Activated T-cell treated with anti-CD3 and anti-CD28 coated beads, Interleukin-2, amount 50 U/mL, for 4 hours (primary cell): Measurements from ENCODE around the gene VSX1. TPM values are rescaled to one million over a fixed set of nuclear protein-coding genes. Genes with fewer than 3 reads are reported as not detected.
A peak's percentile ranks its signal among the peaks of the same experiment; 100 is the strongest.

Source experiments
- ATAC-seq, 2 donors: fragments of 200-7000 bp; cut with Tn5 transposase; one replicate each; pipeline ENCODE4 v1.10.0; 2021
- DNase-seq: peaks from one replicate; pipeline ENCODE4 v3.0.0-alpha.2; 2020
- H3K27me3 Mint-ChIP-seq: one replicate; pipeline ENCODE4 v1.8.0; 2021; ENCODE audit warnings: low read depth, mixed read lengths
- H3K36me3 Mint-ChIP-seq: one replicate; pipeline ENCODE4 v1.8.0; 2022; ENCODE audit warnings: mixed read lengths; ENCODE audit not compliant: insufficient read depth
- H3K4me1 Mint-ChIP-seq: one replicate; pipeline ENCODE4 v1.8.0; 2021; ENCODE audit warnings: low read depth, mixed read lengths
- H3K4me3 Mint-ChIP-seq: one replicate; pipeline ENCODE4 v1.8.0; 2021; ENCODE audit warnings: mild to moderate bottlenecking, moderate library complexity, mixed read lengths
- H3K9me3 Mint-ChIP-seq: one replicate; pipeline ENCODE4 v1.8.0; 2021; ENCODE audit warnings: mixed read lengths
- total RNA-seq, 3 donors: library from RNA; stranded (reverse); gene quantifications; one replicate each; pipeline ENCODE4 v1.2.1, GENCODE V29; 2021

The VSX1 gene
- total RNA-seq, 3 donors from 2014 or later = not detected

DNA sequence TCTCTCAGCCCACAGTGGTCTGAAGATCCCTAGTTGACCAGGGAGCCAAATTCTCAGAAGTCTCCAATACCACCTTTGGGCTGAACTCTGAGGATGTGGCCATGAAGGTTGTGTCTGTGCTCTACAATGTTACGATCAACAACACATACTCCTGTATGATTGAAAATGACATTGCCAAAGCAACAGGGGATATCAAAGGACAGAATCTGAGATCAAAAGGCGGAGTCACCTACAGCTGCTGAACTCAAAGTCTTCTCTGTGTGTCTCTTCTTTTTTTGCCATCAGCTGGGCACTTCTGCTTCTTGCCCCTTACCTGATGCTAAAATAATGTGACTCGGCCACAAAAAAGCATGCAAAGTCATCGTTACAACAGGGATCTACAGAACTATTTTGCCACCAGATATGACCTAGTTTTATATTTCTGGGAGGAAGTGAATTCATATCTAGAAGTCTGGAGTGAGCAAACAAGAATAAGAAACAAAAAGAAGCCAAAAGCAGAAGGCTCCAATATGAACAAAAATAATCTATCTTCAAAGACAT, 17.7 kb upstream of the VSX1 start:
- Mint-ChIP-seq H3K9me3 (no peaks in the 10 kb centered on the region), H3K27me3 (peaks cover 13% of the 10 kb centered on the region), H3K4me1 (peaks cover 8% of the 10 kb centered on the region), H3K36me3 (no peaks in the 10 kb centered on the region), H3K4me3 (no peak overlapping the region)
- ATAC-seq (no peak), DNase-seq (no peak)

DNA sequence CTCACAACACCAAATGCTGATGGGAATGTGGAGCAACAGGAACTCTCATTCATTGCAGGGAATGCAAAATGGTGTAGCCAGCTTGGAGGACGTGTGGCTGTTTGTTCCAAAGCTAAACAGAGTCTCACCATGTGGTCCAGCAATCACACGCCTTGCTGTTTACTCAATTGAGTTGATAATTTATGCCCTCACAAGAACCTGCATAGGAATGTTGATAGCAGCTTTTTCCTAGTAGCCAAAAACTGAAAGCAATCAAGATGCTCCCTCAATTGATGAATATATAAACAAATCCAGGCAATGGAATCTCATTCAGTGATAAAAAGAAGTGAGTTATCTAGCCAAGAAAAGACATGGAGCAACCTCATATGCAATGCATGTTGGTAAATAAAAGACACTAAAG, 15.6 kb upstream of the VSX1 start:
- Mint-ChIP-seq H3K9me3 (no peaks in the 10 kb centered on the region), H3K4me1 (peaks cover 8% of the 10 kb centered on the region), H3K36me3 (no peaks in the 10 kb centered on the region), H3K27me3 (peaks cover 4% of the 10 kb centered on the region), H3K4me3 (no peak overlapping the region)
- no peak for DNase-seq
- ATAC-seq = no peak

DNA sequence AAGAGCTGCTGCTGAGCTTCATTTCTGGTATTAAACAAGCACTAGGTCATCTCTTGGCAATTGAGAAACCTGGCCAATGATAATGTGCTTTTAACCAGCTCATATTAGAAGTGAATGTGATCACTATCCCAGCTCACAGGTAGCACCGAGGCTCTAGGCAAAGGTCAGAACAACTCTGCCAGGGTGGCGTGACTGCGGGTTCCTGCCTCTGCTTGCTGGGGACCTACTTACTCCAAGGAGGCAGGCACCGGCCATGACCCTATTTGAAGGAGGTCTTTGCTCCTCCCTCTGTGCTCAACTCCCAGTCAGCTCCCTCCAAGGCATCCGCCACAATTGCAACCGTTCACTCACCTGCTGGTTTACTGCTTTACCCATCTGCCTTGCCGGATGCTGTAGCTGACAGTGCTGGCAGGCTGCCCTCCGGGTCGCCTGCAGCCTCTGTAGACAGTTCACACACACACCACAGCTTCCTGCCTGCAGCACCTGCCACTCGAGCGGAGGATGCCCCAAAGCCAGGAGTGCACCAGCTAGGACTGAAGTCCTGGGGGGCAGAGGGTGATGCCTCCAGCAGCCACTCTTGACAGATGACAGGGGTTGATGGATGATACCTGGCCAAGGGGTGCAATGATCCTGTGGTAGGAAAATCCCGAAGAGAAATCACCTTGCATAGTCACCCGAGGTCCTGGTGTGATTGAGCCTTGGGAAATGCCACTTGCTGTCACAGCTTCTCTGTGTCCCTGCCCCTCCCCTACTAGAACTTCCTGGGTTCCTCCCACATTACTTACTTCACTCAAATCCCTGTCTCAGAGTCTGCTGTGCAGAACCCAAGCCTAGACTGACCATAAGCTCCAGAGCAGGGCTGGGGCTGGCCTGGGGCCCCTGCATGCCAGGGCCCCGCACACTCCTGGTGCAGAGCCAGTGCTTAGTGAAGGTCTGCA, 8.8 kb upstream of the VSX1 start:
- peak; percentile 52 for DNase-seq
- H3K9me3 Mint-ChIP-seq = no peaks in the 10 kb centered on the region
- H3K27me3 Mint-ChIP-seq = peaks cover 8% of the 10 kb centered on the region
- no peak overlapping the region for H3K4me3 Mint-ChIP-seq
- peak; percentile 92 to 93 for ATAC-seq
- peaks cover 22% of the 10 kb centered on the region for H3K4me1 Mint-ChIP-seq
- no peaks in the 10 kb centered on the region for H3K36me3 Mint-ChIP-seq

DNA sequence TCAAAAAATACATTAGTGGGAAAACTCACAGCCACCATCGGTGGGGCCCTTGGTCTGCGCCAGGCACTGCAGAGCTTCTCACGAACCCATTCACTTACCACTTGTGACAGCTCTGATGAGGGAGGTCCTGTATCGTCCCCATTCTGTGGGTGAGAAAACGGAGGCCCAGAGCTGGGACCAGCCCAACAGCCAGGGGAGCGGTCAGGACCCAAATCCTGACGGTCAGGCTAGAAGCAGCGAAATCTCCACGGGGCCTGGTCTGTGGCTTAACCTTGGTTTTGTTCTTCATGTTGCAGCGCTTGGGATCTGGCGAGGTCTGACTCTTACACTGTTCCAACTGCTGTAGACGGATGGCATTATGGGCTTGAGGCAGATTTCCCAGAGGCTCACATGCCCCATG, 7.7 kb upstream of the VSX1 start:
- peaks cover 23% of the 10 kb centered on the region for H3K4me1 Mint-ChIP-seq
- DNase-seq (no peak), ATAC-seq (no peak)
- H3K36me3 Mint-ChIP-seq = no peaks in the 10 kb centered on the region
- H3K27me3 Mint-ChIP-seq = peaks cover 17% of the 10 kb centered on the region
- H3K4me3 Mint-ChIP-seq = no peak overlapping the region
- H3K9me3 Mint-ChIP-seq = no peaks in the 10 kb centered on the region

DNA sequence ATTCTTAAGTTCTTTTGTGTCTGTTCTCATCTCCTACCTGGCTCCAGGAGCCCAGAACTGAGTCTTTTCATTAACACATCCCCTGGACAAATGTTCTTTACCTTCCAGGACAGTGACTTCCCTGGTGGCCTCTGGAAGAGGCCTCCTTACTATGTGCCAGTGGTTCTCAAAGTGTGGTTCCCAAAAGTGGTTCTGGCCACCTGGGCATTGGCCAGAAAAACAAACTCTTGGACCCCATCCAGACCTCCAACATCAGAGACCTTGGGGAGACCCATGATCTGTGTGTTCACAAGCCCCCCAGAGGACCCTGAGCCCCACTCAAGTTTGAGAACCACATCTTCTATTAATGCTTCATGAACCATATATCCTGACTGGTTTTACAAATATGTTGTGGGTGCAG, 7.2 kb upstream of the VSX1 start:
- Mint-ChIP-seq H3K4me3 (no peak overlapping the region), H3K4me1 (peaks cover 28% of the 10 kb centered on the region), H3K9me3 (no peaks in the 10 kb centered on the region), H3K36me3 (no peaks in the 10 kb centered on the region), H3K27me3 (peaks cover 22% of the 10 kb centered on the region)
- no peak for ATAC-seq
- no peak for DNase-seq

DNA sequence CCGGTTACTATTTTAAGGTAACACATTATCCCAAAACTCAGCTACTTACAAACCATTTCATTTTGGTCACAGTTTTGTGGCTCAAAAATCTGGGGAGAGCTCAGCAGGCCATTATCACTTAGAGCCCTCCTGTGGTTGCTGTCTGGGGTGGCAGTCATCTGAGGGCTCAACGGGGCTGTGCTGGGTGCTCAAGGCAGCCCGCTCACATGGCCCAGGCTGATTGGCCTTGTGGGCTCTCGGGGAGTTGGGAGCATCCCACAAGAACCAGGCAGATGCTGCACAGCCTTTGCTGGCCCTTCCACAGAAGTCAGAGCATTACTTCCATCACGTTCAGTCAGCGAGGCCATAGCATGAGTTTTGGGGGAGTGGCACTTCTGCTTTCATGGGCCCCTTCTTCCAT, 6.3 kb upstream of the VSX1 start:
- H3K36me3 Mint-ChIP-seq = no peaks in the 10 kb centered on the region
- ATAC-seq = no peak
- H3K4me3 Mint-ChIP-seq = no peak overlapping the region
- no peak for DNase-seq
- H3K9me3 Mint-ChIP-seq = no peaks in the 10 kb centered on the region
- peaks cover 36% of the 10 kb centered on the region for H3K4me1 Mint-ChIP-seq
- H3K27me3 Mint-ChIP-seq = peaks cover 31% of the 10 kb centered on the region

DNA sequence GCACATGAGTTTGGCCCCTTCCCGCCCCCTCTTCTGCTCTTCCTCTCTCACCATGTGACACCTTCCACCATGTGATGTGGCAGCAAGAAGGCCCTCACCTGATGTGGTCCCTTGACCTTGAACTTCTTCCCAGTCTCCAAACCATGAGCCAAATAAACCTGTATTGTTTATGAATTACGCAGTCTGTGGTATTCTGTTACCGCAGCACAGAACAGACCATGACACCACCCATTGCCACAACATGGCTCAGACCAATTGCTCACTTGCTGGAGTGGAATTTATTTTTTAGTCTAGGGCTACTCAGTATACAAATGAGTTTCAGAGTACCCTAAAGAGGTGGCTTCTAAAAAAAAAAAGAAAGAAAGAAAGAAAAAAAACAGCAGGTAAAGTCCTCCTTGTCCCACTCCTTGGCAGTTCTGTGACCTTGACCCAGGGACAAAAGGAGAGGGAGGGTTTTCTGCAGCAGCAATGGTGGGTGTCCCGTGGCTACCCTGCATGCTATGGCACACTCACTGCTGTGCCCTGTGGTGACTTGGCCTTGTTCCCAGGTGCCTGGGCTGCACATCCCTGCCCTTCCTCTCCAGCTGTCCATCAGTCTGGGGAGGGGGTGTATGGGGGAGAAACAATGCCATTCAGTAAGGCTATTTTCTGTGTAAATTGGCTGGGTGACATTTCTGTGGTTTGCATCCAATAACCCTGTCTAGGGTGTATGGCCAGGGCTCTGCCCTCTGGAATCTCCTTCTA, 5.4 kb upstream of the VSX1 start:
- peaks cover 41% of the 10 kb centered on the region for H3K4me1 Mint-ChIP-seq
- ATAC-seq (no peak), DNase-seq (no peak)
- peaks cover 38% of the 10 kb centered on the region for H3K27me3 Mint-ChIP-seq
- H3K4me3 Mint-ChIP-seq = no peak overlapping the region
- H3K9me3 Mint-ChIP-seq = no peaks in the 10 kb centered on the region
- no peaks in the 10 kb centered on the region for H3K36me3 Mint-ChIP-seq

DNA sequence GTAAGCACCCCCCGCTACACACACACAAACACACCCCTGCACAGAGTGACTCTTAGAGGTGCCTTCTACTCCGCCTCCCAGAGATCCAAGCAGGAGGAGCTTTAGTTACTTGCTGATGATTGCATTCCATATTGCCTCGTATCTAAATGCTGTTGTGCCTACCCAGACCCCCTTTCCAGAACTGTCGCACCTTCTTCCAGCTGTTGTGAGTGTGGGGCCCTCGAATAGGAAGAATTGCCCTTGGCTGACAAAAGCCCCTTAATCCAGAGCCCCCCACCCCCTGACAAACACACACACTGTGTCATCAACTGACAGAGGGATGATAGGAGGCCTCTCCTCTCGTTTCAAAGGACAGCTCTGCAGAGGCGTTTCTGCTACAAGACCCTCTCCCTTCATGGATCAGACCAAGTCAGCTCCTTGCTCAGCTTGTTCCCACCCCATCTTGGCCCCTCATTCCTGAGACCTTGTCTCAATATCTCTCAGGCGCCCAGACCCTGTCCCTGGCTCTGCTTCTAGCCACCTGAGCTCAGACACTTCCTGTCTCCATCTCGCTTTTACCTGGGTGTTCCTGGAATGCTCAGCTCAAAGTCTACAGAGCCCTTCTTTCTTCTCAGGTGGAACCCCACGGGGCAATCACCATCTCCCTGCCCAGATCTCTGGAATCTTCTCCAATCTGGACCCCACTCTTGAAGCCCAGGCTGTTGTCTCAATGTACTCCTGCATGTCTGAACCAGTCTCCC, 4.0 kb upstream of the VSX1 start:
- Mint-ChIP-seq H3K27me3 (peaks cover 46% of the 10 kb centered on the region), H3K9me3 (no peaks in the 10 kb centered on the region), H3K4me1 (peaks cover 34% of the 10 kb centered on the region), H3K36me3 (no peaks in the 10 kb centered on the region), H3K4me3 (no peak overlapping the region)
- DNase-seq (no peak), ATAC-seq (no peak)

DNA sequence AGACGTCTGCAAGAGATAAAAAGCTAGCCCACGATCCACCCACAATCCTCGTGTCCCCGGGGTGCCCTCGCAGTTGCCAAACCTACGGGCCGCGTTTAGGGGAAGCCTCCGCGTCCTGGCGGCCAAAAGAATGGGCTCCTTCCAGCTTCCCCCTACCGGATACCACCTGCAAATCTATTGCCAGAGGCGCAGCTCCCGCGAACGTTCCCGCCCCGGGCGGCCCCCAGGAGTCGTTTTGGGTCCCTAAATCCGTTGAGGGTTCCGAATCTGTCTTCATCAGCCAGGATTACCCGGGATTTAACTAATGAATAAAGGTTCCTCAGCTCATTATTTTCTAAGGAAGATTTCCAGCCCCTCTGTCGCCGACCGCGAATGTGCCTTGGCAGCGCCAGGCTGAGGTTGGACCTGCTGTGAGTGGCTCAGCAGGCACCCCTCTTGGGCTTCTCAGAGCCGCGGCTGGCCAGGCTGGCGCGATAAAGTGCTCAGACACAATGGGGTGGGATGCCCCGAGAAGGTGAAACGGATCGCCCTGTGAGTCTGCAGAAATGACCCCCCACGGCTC, 2.8 kb upstream of the VSX1 start:
- peaks cover 57% of the 10 kb centered on the region for H3K27me3 Mint-ChIP-seq
- peak overlapping the region; percentile 71 for H3K4me3 Mint-ChIP-seq
- DNase-seq (no peak), ATAC-seq (peak; percentile 21 to 51)
- no peaks in the 10 kb centered on the region for H3K9me3 Mint-ChIP-seq
- H3K36me3 Mint-ChIP-seq = no peaks in the 10 kb centered on the region
- H3K4me1 Mint-ChIP-seq = peaks cover 21% of the 10 kb centered on the region

DNA sequence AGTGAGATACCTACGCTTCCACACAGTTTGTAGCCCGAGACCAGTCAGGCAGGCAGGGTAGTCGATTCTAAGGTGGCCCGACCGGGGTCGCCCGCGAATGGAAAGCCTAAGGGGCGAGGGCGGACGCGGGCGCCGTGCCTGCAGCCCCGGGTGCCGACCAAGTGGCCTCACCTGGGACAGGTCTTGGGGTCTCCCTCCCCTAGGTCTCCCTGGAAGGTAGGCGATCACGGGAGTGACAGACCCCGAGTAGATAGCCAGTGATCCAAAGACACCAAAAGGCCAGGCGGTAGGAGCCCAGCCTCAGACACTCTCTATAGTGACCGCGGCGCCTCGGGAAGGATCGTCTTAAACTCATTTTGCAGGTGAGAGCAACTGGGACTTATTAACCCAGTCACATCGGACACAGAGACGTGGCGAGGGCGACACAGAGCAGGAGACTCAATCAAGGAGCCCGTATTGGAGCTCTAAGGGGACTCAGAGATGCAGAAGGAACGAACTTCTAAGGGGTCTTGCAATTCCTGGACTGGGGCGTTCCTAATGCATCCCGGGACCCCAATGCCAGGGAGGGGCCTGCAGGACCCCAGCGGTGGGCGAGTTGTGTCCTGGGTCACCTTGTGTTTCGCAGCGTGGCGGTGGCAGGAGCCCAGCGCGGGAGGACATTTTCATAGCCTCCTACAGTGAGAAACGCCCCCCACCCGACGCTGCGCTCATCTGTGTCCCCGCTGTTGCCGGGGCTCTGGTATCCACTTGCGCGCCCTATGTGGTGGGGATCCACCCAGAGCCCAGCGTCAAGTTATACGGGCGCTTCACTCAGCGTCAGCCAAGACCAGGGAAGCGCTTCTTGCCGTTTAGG, 2.1 kb upstream of the VSX1 start:
- ATAC-seq = peak; percentile 38 to 42
- H3K27me3 Mint-ChIP-seq = peaks cover 62% of the 10 kb centered on the region
- no peaks in the 10 kb centered on the region for H3K9me3 Mint-ChIP-seq
- H3K4me3 Mint-ChIP-seq = peak overlapping the region; percentile 71
- no peaks in the 10 kb centered on the region for H3K36me3 Mint-ChIP-seq
- H3K4me1 Mint-ChIP-seq = peaks cover 19% of the 10 kb centered on the region
- no peak for DNase-seq

DNA sequence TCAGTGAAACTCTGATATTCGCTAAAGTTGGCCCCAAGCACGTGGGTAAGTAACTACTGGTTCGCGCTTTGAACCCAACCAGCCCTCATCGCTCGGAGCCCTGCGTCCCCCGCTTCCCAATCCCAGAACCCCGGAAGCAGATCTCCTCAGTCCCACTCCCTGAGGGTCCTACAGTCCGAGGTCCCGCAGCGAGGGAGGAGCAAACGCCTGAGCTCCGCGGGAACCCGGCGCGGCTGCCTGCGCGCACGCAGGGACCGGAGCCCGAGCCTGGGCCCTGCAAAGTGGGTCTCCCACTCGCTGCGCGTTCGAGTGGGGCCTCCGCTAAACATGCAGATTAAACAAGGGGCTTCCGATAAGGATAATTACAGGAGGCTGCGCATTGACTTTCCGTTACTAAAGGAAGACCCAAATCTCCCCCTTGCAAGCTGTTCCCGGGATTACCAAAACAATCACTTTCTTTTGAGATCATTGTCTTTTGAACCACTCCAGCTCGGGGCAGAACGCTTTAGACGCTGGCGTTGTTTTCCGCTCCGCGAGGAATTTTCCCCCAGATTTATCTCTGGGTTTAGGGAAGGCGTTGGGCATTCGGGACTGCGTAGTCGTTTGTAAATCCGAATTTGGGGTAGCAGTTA, 1.3 kb upstream of the VSX1 start:
- Mint-ChIP-seq H3K9me3 (no peaks in the 10 kb centered on the region), H3K36me3 (no peaks in the 10 kb centered on the region), H3K4me1 (peaks cover 19% of the 10 kb centered on the region), H3K27me3 (peaks cover 69% of the 10 kb centered on the region), H3K4me3 (peak overlapping the region; percentile 71)
- no peak for ATAC-seq
- no peak for DNase-seq

DNA sequence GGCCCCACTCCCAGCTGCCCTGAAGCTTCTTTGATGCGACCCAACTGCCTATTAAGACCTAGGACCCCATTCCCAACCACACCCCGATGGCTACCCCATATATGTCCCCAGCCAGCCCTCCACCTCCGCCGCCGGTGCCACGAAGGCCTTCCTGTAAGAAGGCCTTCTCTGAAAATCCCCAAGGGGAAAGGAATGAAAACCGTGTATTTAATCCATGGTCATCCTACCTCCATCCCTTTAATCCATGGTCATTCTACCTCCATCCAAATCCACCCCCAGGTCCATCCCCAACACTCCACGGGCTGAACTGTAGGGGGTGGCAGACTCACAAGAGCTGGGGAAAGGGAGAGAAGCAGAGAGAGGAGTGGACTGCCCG, 545 bp upstream of the VSX1 start:
- H3K36me3 Mint-ChIP-seq = no peaks in the 10 kb centered on the region
- ATAC-seq = no peak
- peaks cover 19% of the 10 kb centered on the region for H3K4me1 Mint-ChIP-seq
- H3K9me3 Mint-ChIP-seq = no peaks in the 10 kb centered on the region
- peak overlapping the region; percentile 24 for H3K4me3 Mint-ChIP-seq
- DNase-seq = no peak
- H3K27me3 Mint-ChIP-seq = peaks cover 77% of the 10 kb centered on the region
